ENCODE measurements around the gene MYOF.
"Not testable (repeated sequence)": the region's sequence is repeated elsewhere in the genome, so short reads cannot be mapped to it uniquely, and the experiment has no call there.

The MYOF gene

DNA sequence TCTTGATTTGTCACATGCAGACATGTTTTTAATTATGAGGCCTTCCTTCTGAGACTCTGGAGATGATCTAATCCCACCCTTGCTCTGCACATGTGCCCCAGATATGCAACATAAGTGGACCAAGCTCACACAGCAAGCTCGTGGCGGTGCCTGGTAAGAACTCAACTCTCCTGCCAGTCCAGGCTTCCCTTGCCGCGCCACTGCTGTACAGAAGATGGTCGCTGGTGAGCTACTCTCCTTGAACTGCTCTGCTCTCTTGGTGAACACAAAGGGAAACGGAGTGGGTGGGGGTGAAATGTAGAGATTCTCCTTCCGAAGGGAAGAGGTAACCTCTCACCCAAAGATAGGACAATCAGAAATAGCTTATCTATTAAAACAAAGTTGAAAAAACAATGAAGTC lies 25.7 kb downstream of the MYOF start:
- no peak for DNase-seq

DNA sequence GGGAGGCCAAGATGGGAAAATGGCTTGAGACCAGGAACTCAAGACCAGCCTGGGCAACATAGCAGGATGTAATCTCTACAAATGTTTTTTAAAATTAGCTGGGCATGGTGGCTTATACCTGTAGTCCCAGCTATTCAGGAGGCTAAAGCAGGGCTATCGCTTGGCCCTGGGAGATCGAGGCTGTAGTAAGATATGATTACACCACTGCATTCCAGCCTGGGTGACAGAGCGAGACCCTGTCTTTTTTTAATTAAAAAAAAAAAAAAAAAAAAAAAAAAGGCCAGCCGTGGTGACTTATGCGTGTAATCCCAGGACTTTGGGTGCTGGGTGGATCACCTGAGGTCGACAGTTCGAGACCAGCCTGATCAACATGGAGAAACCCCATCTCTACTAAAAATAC lies 27.4 kb downstream of the MYOF start:
- DNase-seq, result no peak

- DNase-seq, result no peak
Measured at GRCh38 chr10:93454146-93454545, 28.0 kb downstream of the MYOF start.

- DNase-seq, result no peak
Measured at GRCh38 chr10:93452143-93452542, 30.0 kb downstream of the MYOF start.

GRCh38 chr10:93451244-93451947 lies 30.7 kb downstream of the MYOF start:
- no peak for DNase-seq

- DNase-seq, result no peak
Measured at GRCh38 chr10:93447970-93448369, 34.2 kb downstream of the MYOF start.

DNA sequence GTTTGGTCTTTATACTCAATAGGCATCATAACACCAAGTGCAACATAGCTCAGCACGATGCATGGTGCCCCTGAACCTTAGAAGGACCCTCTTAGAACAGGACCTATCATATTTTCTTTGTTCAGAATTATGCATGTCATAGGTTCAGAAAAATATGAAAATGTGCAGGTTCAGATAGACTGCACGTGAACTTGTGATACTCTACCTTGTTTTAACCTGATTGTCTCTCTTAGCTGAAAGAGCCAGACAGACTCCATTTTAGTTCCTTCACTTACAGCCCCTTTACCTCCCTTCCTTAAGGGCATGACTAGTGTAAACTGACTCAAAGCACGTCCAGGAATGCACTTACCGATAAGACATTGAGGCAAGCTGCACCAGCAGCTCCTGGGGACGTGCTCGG lies 35.1 kb downstream of the MYOF start:
- no peak for DNase-seq

DNA sequence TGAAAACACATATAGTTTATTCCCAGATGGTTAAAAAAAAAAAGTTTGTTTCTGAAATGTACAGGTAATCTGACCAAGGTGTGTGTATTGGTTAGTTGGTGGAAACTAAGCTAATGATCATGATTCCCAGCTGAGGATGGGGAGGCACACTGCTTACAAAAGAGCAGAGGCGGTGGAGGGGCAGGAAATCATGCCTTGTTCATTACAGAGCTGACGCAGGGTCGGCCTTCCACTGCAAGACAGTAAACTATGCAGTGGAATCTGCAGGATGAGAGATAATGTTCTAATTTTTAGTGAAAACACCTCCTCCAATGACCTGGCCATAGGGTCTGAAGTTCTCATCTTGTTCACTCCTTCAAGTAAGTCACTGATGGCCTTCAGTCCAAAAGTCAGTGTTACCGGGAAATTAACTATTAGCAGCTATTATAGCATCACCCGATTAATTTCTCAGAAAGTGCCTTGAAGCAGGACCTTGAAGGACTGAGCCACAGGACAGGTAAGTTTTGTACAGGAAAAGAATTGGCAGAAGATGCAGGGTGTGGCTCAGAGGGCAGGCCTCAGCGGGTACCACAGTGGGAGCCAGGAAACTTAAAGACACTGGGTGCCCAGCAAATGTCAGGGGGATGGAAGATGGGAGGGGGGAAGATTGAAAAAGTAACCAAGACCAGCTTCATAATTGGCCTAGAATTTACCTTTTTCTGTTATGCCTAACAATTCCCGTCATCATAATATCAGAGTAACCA lies 36.0 kb downstream of the MYOF start:
- no peak for DNase-seq

- DNase-seq, result peak; percentile 42
Measured at GRCh38 chr10:93445097-93445960, 36.8 kb downstream of the MYOF start.

GRCh38 chr10:93443481-93443880 lies 38.7 kb downstream of the MYOF start:
- DNase-seq, result no peak

GRCh38 chr10:93442721-93443120 lies 39.4 kb downstream of the MYOF start:
- DNase-seq, result not testable (repeated sequence)

- DNase-seq, result no peak
Measured at GRCh38 chr10:93440591-93441091, 41.5 kb downstream of the MYOF start.

DNA sequence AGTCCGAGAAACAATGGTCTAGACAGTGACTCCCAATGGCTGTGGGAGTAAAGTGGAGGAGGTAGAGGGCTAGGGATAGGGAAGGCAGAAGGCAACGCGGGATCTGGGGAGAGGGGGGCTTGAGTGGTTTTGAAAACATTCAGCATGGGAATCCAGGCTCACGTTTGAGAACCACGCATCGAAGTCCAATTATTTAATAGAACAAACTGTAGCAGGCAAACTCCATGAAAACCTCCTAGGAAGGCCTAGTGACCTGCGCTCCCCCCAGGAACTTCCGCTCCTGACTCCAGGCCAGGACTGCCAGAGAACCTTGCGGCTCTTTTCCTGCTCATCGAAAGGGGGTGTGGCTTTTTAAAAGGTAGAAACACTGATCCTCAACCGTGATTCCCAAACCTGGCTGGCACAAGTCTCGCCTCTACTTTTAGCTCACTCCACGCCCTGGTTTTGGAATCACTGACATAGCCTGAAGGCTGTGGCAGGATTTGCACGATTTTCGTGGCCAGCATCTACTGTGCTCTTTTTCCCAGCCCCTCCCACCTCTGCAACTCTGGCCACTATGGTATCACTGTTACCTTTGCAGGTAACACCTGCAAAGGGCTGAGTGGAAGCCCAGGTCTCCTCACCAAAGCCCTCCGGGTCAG lies 43.4 kb downstream of the MYOF start:
- DNase-seq, result no peak

GRCh38 chr10:93437946-93438612 lies 44.1 kb downstream of the MYOF start:
- DNase-seq, result no peak

DNA sequence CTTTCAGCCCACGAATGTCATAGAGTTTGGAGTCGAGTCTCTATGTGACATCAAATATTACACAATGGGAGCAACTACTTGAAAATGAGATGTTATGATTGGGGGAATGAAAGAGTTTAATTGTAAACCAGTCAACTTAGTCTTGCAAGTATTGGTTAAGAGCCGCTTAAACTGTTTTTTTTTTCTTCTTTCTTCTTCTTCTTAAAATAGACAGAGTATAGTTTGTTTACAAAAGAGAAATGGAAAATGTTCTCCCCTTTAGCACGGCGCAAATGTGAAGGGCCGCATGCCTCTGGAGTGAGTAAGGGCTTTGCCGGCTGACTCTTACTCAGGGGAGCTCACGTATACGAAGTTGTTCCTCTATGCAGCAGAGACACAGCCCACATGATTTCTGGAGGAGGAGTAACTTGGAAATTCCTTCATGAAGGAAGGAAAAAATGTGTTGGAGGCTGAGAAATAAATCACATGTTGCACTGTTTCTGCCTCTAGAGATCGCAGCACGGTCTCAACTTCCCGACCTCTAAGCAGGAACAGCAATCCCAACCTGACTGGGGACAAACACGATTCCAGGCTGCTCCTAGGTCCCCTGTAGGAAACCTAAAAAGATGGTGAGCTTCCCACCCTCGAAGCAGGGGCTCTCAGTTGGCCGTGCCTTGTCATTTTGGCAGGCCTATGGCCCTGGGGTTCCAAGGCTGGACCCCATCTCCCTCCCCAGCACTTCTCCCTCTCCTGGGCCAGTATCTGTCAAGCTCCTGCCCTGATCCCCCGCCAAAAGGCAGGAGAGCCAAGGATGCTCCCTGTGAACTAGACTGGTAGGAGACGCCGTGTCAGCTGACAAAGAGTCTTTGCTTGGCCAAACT lies 44.8 kb downstream of the MYOF start:
- no peak for DNase-seq

DNA sequence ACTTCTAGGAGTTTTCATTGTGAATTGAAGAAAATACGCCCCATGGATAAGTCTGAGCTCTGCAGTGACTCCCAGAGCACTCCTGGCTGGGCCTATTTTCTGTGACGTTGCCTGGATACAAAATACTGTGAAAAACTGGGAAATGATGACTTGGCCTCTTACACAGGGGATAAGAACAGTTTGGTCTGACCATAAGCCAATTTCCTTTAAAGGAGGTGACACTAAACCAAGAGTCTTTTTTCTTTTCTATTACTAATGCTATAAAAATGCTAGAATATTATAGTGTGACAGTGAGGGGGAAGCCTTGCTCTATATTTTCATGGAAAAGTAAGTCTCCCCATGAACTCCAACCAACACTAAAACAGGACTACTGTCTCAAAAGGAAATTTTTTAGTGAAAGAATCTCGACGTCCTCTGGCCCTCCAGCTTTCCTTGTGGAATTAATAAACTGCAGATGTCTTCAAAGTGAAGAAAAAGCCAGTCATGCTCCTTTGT lies 45.5 kb downstream of the MYOF start:
- no peak for DNase-seq

GRCh38 chr10:93435621-93436397 lies 46.3 kb downstream of the MYOF start:
- no peak for DNase-seq

GRCh38 chr10:93434991-93435491 lies 47.1 kb downstream of the MYOF start:
- DNase-seq, result no peak

DNA sequence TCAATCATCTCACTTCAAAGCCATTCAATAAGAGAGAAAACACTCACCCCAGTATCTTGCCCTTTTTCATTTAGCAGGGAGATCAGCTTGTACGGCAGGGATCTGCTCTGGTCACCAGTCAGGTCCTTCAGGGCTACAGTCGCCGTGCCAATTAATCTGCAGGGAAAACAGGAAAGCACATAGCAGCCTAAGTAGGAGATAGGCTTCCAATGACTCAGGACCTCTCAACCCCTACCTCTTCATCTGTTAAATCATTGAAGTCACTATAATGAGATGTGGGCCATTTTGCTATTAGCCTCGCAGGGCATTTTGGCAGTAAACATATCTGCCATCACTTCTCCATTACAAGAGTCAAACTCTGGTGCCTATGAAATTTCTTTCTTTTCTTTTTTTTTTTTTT lies 50.8 kb downstream of the MYOF start:
- DNase-seq, result no peak

DNA sequence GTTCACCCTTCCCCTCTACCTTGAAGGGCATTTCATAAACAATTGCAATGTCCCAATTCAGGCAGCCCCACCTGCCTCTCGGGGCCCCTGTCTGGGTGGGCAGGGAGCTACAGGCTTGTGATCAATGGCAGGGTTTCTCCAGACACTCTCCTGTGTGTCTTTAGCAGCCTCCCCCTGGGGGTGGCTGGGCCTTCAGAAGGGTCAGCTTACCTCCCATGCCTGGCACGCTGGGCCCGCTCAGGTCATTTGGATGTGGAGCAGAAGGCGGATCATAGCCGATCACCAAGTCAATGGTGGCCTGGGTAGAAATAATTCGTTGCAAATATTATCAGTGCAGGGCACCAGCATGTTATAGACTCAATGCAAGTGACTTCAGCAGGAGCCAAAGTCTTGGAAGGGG lies 56.3 kb downstream of the MYOF start:
- DNase-seq, result no peak
